HepG2 (cell line): Measurements from ENCODE around the gene SLC13A3. TPM values are rescaled to one million over a fixed set of nuclear protein-coding genes. Genes with fewer than 3 reads are reported as not detected.

Experiments
- GABPA ChIP-seq, 2 experiments: IDR thresholded peaks; 2 replicates each; pipeline ENCODE4 v1.6.1; 2011 to 2016; ENCODE audit warnings: low read depth in 2 of 2, low read length in 1 of 2, missing biosample characterization in 1 of 2, missing genetic modification characterization in 1 of 2
- HNRNPLL ChIP-seq: fragments of 200-400 bp; formaldehyde crosslinking; IDR thresholded peaks from 2 replicates; pipeline ENCODE4 v1.6.1; 2017; ENCODE audit warnings: mild to moderate bottlenecking, low read depth, low read length; ENCODE audit not compliant: poor library complexity, severe bottlenecking
- KDM2A ChIP-seq: sonication (generic); formaldehyde crosslinking; IDR thresholded peaks from 2 replicates; pipeline ENCODE4 v1.4.0; 2020; ENCODE audit warnings: low read depth, missing genetic modification reagents, borderline replicate concordance
- MED13 ChIP-seq: sonication (generic); formaldehyde crosslinking; IDR thresholded peaks from 2 replicates; pipeline ENCODE4 v1.5.0; 2020; ENCODE audit warnings: missing genetic modification reagents
- TFAP4 ChIP-seq: sonication (generic); IDR thresholded peaks from 2 replicates; pipeline ENCODE4 v1.6.1; 2016; ENCODE audit warnings: low read depth, borderline replicate concordance
- THAP11 ChIP-seq: IDR thresholded peaks from 2 replicates; pipeline ENCODE4 v1.6.1; 2016; ENCODE audit warnings: missing biosample characterization, missing genetic modification reagents
- ZFX ChIP-seq: sonication (generic); formaldehyde crosslinking; IDR thresholded peaks from 2 replicates; pipeline ENCODE4 v1.4.0; 2020; ENCODE audit warnings: mild to moderate bottlenecking, low read depth, missing genetic modification reagents, moderate library complexity
- ZNF121 ChIP-seq: sonication (generic); formaldehyde crosslinking; IDR thresholded peaks from 2 replicates; pipeline ENCODE4 v1.5.0; 2020; ENCODE audit warnings: mild to moderate bottlenecking, missing genetic modification reagents
- ZNF280B ChIP-seq: sonication (generic); formaldehyde crosslinking; IDR thresholded peaks from 2 replicates; pipeline ENCODE4 v1.5.0; 2020; ENCODE audit warnings: missing genetic modification reagents, mild to moderate bottlenecking, borderline replicate concordance
- ZNF329 ChIP-seq: sonication (generic); formaldehyde crosslinking; IDR thresholded peaks from 2 replicates; pipeline ENCODE4 v1.9.0; 2021; ENCODE audit warnings: low read depth, mild to moderate bottlenecking, missing genetic modification reagents
- ZNF343 ChIP-seq: sonication (generic); formaldehyde crosslinking; IDR thresholded peaks from 2 replicates; pipeline ENCODE4 v1.4.0; 2020; ENCODE audit warnings: mild to moderate bottlenecking, missing genetic modification reagents
- ZNF350 ChIP-seq: sonication (generic); formaldehyde crosslinking; IDR thresholded peaks from 2 replicates; pipeline ENCODE4 v1.4.0; 2020; ENCODE audit warnings: mild to moderate bottlenecking, low read depth, missing genetic modification reagents, borderline replicate concordance
- ZNF572 ChIP-seq: sonication (generic); formaldehyde crosslinking; IDR thresholded peaks from 2 replicates; pipeline ENCODE4 v1.5.1; 2020; ENCODE audit warnings: mild to moderate bottlenecking, missing genetic modification reagents
- ZNF781 ChIP-seq: sonication (generic); formaldehyde crosslinking; IDR thresholded peaks from 2 replicates; pipeline ENCODE4 v1.5.1; 2020; ENCODE audit warnings: borderline replicate concordance, mild to moderate bottlenecking, missing genetic modification reagents; ENCODE audit errors: not compliant biosample characterization
- ZSCAN25 ChIP-seq: sonication (generic); formaldehyde crosslinking; IDR thresholded peaks from 2 replicates; pipeline ENCODE4 v1.8.0; 2022; ENCODE audit warnings: mild to moderate bottlenecking, missing genetic modification reagents
- ZUFSP ChIP-seq: sonication (generic); formaldehyde crosslinking; IDR thresholded peaks from 2 replicates; pipeline ENCODE4 v1.9.0; 2021; ENCODE audit warnings: missing genetic modification reagents, mild to moderate bottlenecking, borderline replicate concordance
- polyA plus RNA-seq, 8 experiments: library from polyadenylated mRNA; depleted of rRNA in 3 of 8; stranded (reverse) in 7 of 8; unstranded in 1 of 8; fragments of >200 nt; fragmentation: Illumina TruSeq in 4 of 8; extraction: Trizol in 4 of 8; gene quantifications; 2 replicates each; pipeline versions ENCODE4 v1.2.1 to v1.2.3, GENCODE V29; 2011 to 2016; ENCODE audit warnings: low read depth in 4 of 8, missing spikeins in 1 of 8, mixed read lengths in 1 of 8; ENCODE audit not compliant: insufficient read depth in 1 of 8
- total RNA-seq, 5 experiments: library from RNA; depleted of rRNA; stranded (reverse); fragments of >200 nt; fragmentation: Illumina TruSeq; extraction: Trizol; gene quantifications; 2 replicates each; pipeline ENCODE4 v1.2.3, GENCODE V29; 2016; ENCODE audit warnings: low read depth in 1 of 5
- TF ChIP-seq, protein P1 (sequence below): sonication (generic); formaldehyde crosslinking; IDR thresholded peaks from 2 replicates; pipeline ENCODE4 v1.5.0; 2020; ENCODE audit warnings: missing genetic modification reagents
- TF ChIP-seq, protein P2 (sequence below): sonication (generic); formaldehyde crosslinking; IDR thresholded peaks from 2 replicates; pipeline ENCODE4 v1.8.0; 2022; ENCODE audit warnings: mild to moderate bottlenecking, missing genetic modification reagents
- TF ChIP-seq, protein P3 (sequence below): sonication (generic); formaldehyde crosslinking; IDR thresholded peaks from 2 replicates; pipeline ENCODE4; 2020; ENCODE audit warnings: missing genetic modification reagents, mild to moderate bottlenecking, borderline replicate concordance

SLC13A3 gene
- total and polyA plus RNA-seq, 2 of the 13 experiments (the other 11 are each of a cell fraction or from before 2014, with no cell fraction given), result 66.5 to 76.0 TPM

DNA sequence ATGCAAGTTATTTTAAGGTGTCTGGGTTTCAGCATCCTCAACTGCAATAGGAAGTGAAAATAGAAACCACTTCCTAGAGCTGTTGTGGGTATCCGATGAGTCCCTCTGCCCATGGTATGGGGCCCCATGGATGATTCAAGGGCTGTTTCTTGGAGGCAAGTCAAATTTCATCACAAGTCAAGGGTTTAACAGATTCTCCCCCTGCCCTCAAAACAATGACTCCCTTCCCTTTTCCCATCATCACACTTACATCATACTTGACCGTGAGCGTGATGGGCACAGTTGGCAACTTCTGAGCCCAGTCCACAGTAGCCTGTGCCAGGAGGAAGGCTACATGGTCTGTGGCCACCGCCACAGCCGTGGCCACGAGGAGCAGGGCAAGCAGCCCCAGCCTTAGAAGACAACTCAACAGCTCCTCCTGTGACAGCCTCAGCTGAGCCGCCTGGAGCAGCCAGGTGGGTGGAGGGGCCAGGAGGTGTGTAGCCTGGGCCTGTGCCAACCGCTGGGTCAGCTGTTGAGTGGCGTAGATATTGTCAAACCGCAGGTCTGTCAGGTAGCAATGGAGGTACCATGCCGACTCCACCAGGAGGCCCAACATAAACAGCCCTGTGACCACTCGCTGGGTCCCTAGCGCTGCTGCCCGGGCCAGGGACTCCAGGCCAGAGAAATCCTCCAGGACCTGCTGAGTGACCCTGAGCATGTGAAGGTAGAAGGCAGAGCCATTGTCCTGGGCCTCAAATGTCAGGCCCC lies 106.0 kb downstream of the SLC13A3 start (continued):
- peak; percentile 19; the same call in 1 of the 2 replicates for TF ChIP-seq ZNF280B (CRISPR knock-in tag)
- TF ChIP-seq, protein P1, sequence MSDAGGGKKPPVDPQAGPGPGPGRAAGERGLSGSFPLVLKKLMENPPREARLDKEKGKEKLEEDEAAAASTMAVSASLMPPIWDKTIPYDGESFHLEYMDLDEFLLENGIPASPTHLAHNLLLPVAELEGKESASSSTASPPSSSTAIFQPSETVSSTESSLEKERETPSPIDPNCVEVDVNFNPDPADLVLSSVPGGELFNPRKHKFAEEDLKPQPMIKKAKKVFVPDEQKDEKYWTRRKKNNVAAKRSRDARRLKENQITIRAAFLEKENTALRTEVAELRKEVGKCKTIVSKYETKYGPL (CRISPR knock-in tag), result no peak
- TF ChIP-seq MED13 (CRISPR knock-in tag), result no peak
- no peak for TF ChIP-seq ZNF343 (CRISPR knock-in tag)
- TF ChIP-seq, protein P2, sequence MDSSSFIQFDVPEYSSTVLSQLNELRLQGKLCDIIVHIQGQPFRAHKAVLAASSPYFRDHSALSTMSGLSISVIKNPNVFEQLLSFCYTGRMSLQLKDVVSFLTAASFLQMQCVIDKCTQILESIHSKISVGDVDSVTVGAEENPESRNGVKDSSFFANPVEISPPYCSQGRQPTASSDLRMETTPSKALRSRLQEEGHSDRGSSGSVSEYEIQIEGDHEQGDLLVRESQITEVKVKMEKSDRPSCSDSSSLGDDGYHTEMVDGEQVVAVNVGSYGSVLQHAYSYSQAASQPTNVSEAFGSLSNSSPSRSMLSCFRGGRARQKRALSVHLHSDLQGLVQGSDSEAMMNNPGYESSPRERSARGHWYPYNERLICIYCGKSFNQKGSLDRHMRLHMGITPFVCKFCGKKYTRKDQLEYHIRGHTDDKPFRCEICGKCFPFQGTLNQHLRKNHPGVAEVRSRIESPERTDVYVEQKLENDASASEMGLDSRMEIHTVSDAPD (CRISPR knock-in tag), result no peak
- no peak for TF ChIP-seq ZNF572 (CRISPR knock-in tag)
- no peak for TF ChIP-seq THAP11 (CRISPR knock-in tag)
- TF ChIP-seq ZNF781, result no peak
- peak; percentile 26 for TF ChIP-seq HNRNPLL
- no peak for TF ChIP-seq ZSCAN25
- TF ChIP-seq ZUFSP (CRISPR knock-in tag), result 0 out of 2 replicates have a peak, but pooled peaks have one; percentile 55
- no peak for TF ChIP-seq GABPA (IDR thresholded peaks at IDR 0.05; ENCODE audit: low read depth, low read length)
- TF ChIP-seq GABPA (CRISPR knock-in tag; IDR thresholded peaks at IDR 0.05; ENCODE audit: low read depth), result no peak
- no peak for TF ChIP-seq ZNF329 (CRISPR knock-in tag)
- TF ChIP-seq ZNF121, result no peak
- TF ChIP-seq ZNF350, result no peak
- no peak for TF ChIP-seq ZFX (CRISPR knock-in tag)
- TF ChIP-seq, protein P3, sequence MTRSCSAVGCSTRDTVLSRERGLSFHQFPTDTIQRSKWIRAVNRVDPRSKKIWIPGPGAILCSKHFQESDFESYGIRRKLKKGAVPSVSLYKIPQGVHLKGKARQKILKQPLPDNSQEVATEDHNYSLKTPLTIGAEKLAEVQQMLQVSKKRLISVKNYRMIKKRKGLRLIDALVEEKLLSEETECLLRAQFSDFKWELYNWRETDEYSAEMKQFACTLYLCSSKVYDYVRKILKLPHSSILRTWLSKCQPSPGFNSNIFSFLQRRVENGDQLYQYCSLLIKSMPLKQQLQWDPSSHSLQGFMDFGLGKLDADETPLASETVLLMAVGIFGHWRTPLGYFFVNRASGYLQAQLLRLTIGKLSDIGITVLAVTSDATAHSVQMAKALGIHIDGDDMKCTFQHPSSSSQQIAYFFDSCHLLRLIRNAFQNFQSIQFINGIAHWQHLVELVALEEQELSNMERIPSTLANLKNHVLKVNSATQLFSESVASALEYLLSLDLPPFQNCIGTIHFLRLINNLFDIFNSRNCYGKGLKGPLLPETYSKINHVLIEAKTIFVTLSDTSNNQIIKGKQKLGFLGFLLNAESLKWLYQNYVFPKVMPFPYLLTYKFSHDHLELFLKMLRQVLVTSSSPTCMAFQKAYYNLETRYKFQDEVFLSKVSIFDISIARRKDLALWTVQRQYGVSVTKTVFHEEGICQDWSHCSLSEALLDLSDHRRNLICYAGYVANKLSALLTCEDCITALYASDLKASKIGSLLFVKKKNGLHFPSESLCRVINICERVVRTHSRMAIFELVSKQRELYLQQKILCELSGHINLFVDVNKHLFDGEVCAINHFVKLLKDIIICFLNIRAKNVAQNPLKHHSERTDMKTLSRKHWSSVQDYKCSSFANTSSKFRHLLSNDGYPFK, result no peak
- no peak for TF ChIP-seq KDM2A (CRISPR knock-in tag)
- TF ChIP-seq TFAP4, result peak; percentile 40; the same call in 1 of the 2 replicates
